KG1 (cell line): ENCODE results near the gene SLC25A17.

Source experiments
- DNase-seq: peaks from one replicate; lab custom pipeline; 2025; lab: John Stamatoyannopoulos, UW

Gene SLC25A17

DNA sequence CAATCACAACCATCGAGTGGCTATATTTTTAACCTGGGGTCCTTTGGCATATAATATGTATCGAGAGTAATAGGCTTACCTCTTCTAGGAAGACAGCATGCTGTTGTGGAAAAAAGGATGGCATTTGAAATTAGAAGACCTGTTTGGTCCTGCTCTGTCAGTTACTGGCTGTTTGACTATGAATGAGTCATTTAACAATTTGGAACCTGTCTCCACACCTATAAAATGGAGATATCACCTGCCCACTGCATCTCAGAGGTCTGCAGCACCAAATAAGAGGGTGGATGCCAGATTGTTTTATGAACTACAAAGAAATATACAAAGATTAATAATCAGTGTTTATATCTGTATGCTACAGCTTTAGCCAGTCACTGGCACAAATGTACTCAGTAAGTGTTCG, 60.8 kb downstream of the SLC25A17 start:
- no peak for DNase-seq

GRCh38 chr22:40757071-40757470, 62.1 kb downstream of the SLC25A17 start:
- DNase-seq, result no peak

- DNase-seq, result no peak
Observed at GRCh38 chr22:40753114-40753513, 66.0 kb downstream of the SLC25A17 start.

GRCh38 chr22:40751250-40751649, 67.9 kb downstream of the SLC25A17 start:
- no peak for DNase-seq

GRCh38 chr22:40749829-40750228, 69.3 kb downstream of the SLC25A17 start:
- no peak for DNase-seq

- DNase-seq, result no peak
Observed at GRCh38 chr22:40748388-40749355, 70.5 kb downstream of the SLC25A17 start.

- no peak for DNase-seq
Observed at GRCh38 chr22:40747361-40747760, 71.8 kb downstream of the SLC25A17 start.

DNA sequence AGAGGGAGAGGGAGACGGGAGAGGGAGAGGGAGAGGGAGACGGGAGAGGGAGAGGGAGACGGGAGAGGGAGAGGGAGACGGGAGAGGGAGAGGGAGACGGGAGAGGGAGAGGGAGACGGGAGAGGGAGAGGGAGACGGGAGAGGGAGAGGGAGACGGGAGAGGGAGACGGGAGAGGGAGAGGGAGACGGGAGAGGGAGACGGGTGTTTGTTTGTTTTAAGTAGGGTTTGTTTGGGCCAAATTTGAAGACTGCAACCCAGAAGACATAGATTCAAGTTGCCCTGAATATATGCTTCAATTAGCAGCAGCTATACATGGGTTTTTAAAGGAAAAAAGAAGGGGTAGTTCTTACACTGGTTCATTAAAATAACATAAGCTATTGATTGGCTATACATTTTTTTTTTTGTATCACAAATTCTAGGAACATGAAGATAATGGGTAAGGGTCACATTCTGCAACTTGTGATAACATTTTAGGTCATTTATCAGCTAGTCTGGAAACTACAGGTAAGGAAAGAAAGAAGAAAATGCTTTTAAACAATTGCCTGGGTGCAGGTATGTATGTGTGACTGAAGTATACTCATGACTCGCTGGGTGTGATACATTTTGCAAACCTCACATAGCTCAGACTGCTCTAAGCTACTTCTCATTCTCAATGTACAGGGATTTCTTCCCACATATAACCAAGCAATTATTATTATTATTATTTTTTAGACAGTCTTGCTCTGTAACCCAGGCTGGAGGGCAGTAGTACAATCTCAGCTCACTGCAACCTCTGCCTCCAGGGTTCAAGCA, 72.5 kb downstream of the SLC25A17 start:
- DNase-seq, result no peak

- DNase-seq, result no peak
Observed at GRCh38 chr22:40743768-40744167, 75.4 kb downstream of the SLC25A17 start.

DNA sequence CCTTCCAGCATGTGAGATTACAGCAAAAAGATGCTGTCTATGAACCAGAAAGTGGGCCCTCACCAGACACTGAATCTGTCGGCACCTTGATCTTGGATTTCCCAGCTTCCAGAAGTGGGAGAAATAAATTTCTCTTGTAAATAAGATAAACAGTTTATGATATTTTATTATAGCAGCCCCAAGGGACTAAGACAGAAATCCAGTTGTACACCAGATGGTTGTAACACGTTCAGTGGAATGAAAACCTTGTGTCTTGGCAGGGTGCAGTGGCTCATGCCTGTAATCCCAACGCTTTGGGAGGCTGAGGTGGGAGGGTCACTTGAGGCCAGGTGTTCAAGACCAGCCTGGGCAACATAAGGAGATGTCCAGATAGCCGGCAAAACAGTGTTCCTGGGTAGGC, 78.0 kb downstream of the SLC25A17 start:
- no peak for DNase-seq

DNA sequence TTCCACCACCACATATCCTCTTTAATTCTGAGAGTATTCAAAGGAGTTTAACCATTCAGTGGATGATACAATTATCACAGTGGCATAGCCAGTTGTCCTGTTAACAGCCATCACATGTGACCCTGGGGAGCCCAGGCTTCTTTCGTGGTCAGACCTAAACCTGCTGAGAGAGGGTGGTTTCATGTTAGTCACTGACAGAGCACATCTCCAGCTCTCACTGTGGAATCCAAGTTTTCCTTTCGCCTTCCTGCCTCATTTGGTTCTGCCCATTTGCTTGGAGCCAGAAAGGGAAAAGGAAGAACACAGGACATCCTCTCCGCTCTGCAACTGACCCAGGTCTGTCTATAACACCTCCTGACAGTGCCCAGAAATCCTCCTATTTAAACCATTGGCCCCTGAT, 79.4 kb downstream of the SLC25A17 start:
- no peak for DNase-seq

DNA sequence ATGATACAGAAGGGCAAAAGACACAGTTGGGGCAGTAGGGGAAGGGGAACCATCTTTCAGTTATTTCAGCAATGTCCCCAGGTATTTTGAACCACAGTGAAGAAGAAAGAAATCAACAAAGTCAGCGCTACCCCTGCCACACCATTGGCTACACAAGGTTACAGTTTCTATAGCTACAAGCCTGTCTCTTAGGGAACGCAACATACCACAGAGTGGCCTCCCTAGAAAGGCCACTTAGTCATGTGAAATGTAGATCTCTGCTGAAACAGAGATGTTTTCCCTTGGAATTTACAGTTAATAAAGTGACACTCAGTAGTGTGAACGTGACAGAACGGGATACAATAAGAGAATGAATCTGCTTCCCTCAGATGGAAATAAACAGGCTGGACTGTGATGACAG, 85.2 kb downstream of the SLC25A17 start:
- no peak for DNase-seq

- no peak for DNase-seq
Observed at GRCh38 chr22:40732999-40733292, 86.2 kb downstream of the SLC25A17 start.

- no peak for DNase-seq
Observed at GRCh38 chr22:40729284-40729683, 89.9 kb downstream of the SLC25A17 start.

GRCh38 chr22:40728731-40729189, 90.4 kb downstream of the SLC25A17 start:
- DNase-seq, result no peak

DNA sequence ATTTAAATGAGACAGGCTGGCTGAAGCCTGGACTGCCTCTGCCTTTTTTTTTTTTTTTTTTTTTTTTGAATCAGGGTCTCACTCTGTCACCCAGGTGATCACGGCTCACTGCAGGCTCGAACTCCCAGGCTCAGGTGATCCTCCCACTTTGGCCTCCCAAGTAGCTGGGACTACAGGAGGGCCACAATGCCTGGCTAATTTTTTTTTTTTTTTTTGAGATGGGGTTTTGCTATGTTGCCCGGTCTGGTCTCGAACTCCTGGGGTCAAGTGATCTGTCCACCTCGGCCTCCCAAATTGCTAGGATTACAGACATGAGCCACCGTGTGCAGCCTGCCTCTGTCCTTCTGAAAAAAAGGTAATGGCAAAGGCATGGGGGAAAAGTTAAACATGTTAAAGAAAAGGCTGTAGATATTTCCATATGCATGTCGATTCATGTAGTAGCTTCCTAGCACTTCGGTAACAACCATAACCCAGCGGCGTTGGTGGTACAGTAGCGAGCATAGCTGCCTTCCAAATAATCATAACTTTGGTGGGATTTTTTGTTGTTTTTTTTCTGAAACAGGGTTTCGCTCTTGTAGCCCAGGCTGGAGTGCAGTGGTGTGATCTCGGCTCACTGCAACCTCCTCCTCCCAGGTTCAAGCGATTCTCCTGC, 91.1 kb downstream of the SLC25A17 start:
- DNase-seq, result no peak

GRCh38 chr22:40727070-40727963, 91.8 kb downstream of the SLC25A17 start:
- DNase-seq, result no peak

DNA sequence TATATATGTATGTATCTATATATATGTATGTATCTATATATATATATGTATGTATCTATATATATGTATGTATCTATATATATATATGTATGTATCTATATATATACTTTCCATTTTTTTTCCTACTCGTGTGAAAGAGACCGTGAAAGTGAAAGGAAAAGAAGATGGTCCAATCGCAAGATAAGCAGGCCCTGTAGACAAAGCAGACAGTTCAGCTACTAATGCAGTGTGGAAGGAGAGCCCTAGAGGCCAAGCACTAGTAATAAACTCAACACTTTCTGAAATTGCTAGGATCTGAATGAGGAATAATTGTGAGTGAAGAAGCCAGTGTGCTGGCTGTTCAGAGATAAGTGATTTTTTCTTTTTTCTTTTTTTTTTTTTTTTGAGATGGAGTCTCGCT, 92.6 kb downstream of the SLC25A17 start:
- no peak for DNase-seq

GRCh38 chr22:40723396-40723933, 95.7 kb downstream of the SLC25A17 start:
- no peak for DNase-seq

GRCh38 chr22:40721266-40721665, 97.9 kb downstream of the SLC25A17 start:
- DNase-seq, result no peak

DNA sequence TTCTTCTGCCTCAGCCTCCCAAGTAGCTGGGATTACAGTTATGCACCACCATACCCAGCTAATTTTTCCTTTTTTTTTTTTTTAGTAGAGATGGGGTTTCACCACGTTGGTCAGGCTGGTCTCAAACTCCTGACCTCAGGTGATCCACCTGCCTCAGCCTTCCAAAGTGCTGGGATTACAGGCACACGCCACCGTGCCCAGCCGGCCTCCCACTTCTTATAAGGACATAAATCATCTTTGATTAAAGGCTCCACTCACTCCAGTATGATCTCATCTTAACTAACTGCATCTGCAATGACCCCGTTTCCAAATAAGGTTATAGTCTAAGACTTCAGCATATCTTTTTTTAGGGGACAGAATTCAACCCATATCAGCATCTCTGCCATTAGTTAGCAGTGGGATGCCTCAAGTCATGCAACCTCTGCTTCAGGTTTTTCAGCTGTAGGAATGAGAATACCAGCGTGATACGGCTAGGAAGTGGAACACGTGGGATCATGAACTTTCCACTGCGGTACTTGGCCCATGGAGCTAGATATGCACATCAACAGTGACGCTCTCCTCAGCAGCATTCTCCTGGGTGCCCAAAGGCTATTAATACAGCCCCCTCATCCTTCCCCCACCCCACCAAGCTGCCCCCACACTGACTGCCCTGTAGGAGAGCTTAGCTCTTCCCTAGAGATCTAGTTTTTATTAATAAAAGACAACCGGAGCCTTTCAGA, 98.4 kb downstream of the SLC25A17 start:
- no peak for DNase-seq
